B cell (primary cell): Measurements from ENCODE around the gene EXOSC2. TPM values are rescaled to one million over a fixed set of nuclear protein-coding genes. Genes with fewer than 3 reads are reported as not detected.

Source experiments
- ATAC-seq: fragments of 200-7000 bp; cut with Tn5 transposase; one replicate; pipeline ENCODE4 v1.10.0; 2021; ENCODE audit warnings: low read depth, mild to moderate bottlenecking, moderate number of reproducible peaks, moderate library complexity
- CTCF ChIA-PET: fragments of 350-600 bp; sonication (Branson Sonifier 250); formaldehyde crosslinking; loops from one replicate; lab custom pipeline; 2021; ENCODE audit warnings: antibody characterized with exemption, inconsistent platforms; lab: Charles Lee
- POLR2A ChIA-PET: fragments of 350-600 bp; sonication (Branson Sonifier 250); formaldehyde crosslinking; loops from one replicate; lab custom pipeline; 2021; ENCODE audit warnings: antibody characterized with exemption; lab: Charles Lee
- DNase-seq: peaks from one replicate; pipeline ENCODE4 v3.0.0; 2013
- H2AFZ ChIP-seq: 2 replicates; pipeline ENCODE4 v1.6.1; 2012; ENCODE audit warnings: mild to moderate bottlenecking, low read depth, low read length; ENCODE audit not compliant: insufficient read depth, poor library complexity, severe bottlenecking
- H3K27ac ChIP-seq, 2 donors: 1 replicate in 1 of 2; 2 replicates in 1 of 2; pipeline ENCODE4 v1.5.1; 2012 to 2013; ENCODE audit warnings: low read length in 2 of 2, mild to moderate bottlenecking in 2 of 2, moderate library complexity in 1 of 2
- H3K27me3 ChIP-seq, 4 experiments: fragments of 200-600 bp in 1 of 4; sonication (generic) in 1 of 4; replicated peaks in 1 of 4; 1 replicate in 2 of 4; 2 replicates in 2 of 4; pipeline versions ENCODE4 v1.6.1 to v1.7.0; 2013 to 2016; ENCODE audit warnings: low read length in 3 of 4, mild to moderate bottlenecking in 2 of 4, mixed read lengths in 1 of 4, moderate library complexity in 1 of 4; ENCODE audit not compliant: insufficient read depth in 4 of 4, control insufficient read depth in 3 of 4; ENCODE audit errors: control extremely low read depth in 1 of 4
- H3K36me3 ChIP-seq, 2 experiments: replicated peaks in 1 of 2; 1 replicate in 1 of 2; 2 replicates in 1 of 2; pipeline versions ENCODE4 v1.6.1 to v1.7.1; 2013; ENCODE audit warnings: low read length in 1 of 2; ENCODE audit not compliant: insufficient read depth in 2 of 2, control insufficient read depth in 1 of 2; ENCODE audit errors: control extremely low read depth in 1 of 2, extremely low read depth in 1 of 2
- H3K4me1 ChIP-seq, 2 donors: fragments of 200-600 bp in 1 of 2; sonication (generic) in 1 of 2; 1 replicate in 1 of 2; 2 replicates in 1 of 2; pipeline versions ENCODE4 v1.5.1 to v1.6.1; 2013 to 2017; ENCODE audit warnings: low read length in 2 of 2; ENCODE audit not compliant: control insufficient read depth in 2 of 2, insufficient read depth in 2 of 2
- H3K4me2 ChIP-seq: replicated peaks from 2 replicates; pipeline ENCODE3; 2012; ENCODE audit warnings: mild to moderate bottlenecking, low read depth, low read length; ENCODE audit not compliant: poor library complexity, severe bottlenecking
- H3K4me3 ChIP-seq, 5 experiments: fragments of 200-600 bp in 1 of 5; sonication (generic) in 1 of 5; 1 replicate in 3 of 5; 2 replicates in 2 of 5; pipeline versions ENCODE4 v1.5.1 to v1.7.0; 2011 to 2016; ENCODE audit warnings: low read length in 4 of 5, mild to moderate bottlenecking in 4 of 5, low read depth in 2 of 5, control low read depth in 1 of 5, moderate library complexity in 1 of 5; ENCODE audit not compliant: insufficient read depth in 1 of 5; ENCODE audit errors: control extremely low read depth in 1 of 5, extremely low read depth in 1 of 5
- H3K79me2 ChIP-seq: fragments of 200-600 bp; sonication (generic); one replicate; pipeline ENCODE4 v1.6.0; 2016; ENCODE audit warnings: low read length; ENCODE audit not compliant: control insufficient read depth, insufficient read depth
- H3K9ac ChIP-seq: fragments of 200-600 bp; sonication (generic); 2 replicates; pipeline ENCODE4 v1.6.1; 2017; ENCODE audit warnings: mild to moderate bottlenecking, low read length, moderate library complexity
- H3K9me3 ChIP-seq, 3 donors: one replicate each; pipeline versions ENCODE4 v1.6.1 to v1.7.1; 2013; ENCODE audit warnings: low read length in 2 of 3; ENCODE audit not compliant: control insufficient read depth in 2 of 3, insufficient read depth in 1 of 3; ENCODE audit errors: control extremely low read depth in 1 of 3
- H4K20me1 ChIP-seq: 2 replicates; pipeline ENCODE4 v1.6.0; 2012; ENCODE audit warnings: mild to moderate bottlenecking, low read length; ENCODE audit not compliant: insufficient read depth, control insufficient read depth, poor library complexity, severe bottlenecking
- H3K27ac Mint-ChIP-seq: one replicate; pipeline ENCODE4 v1.8.0; 2021; ENCODE audit warnings: mixed read lengths
- H3K27me3 Mint-ChIP-seq: one replicate; pipeline ENCODE4 v1.8.0; 2021; ENCODE audit warnings: mixed read lengths
- H3K4me1 Mint-ChIP-seq: one replicate; pipeline ENCODE4 v1.8.0; 2021; ENCODE audit warnings: mixed read lengths
- H3K4me3 Mint-ChIP-seq: one replicate; pipeline ENCODE4 v1.8.0; 2021; ENCODE audit warnings: mixed read lengths
- H3K9me3 Mint-ChIP-seq: one replicate; pipeline ENCODE4 v1.8.0; 2022; ENCODE audit warnings: mixed read lengths; ENCODE audit not compliant: insufficient read depth
- EZH2 ChIP-seq: IDR thresholded peaks from 2 replicates; pipeline ENCODE4 v1.6.1; 2012; ENCODE audit warnings: borderline replicate concordance, low read depth, mild to moderate bottlenecking, moderate library complexity, low read length; ENCODE audit not compliant: insufficient read depth, poor library complexity, severe bottlenecking
- WGBS: methylation state at CpG from one replicate; pipeline ENCODE4 v1.1.5; 2013; ENCODE audit warnings: missing lambda C conversion rate; ENCODE audit not compliant: insufficient coverage; 5-methylcytosine and 5-hydroxymethylcytosine counted together
- intact Hi-C: fragments of 100-400 bp; cut with micrococcal nuclease; formaldehyde crosslinking; loops from one replicate; pipeline ENCODE4 v1.10.0; 2022
- polyA plus RNA-seq: library from polyadenylated mRNA; depleted of rRNA; stranded (reverse); fragments of >200 nt; gene quantifications from 2 replicates; pipeline ENCODE4 v1.2.3, GENCODE V29; 2012
- total RNA-seq, 2 donors: library from RNA; stranded (reverse); fragments of 120-200 nt in 1 of 2; gene quantifications; 1 replicate in 1 of 2; 2 replicates in 1 of 2; pipeline versions ENCODE4 v1.2.3 to v1.2.4, GENCODE V29; 2013 to 2022
- TF ChIP-seq, protein P1 (sequence below): fragments of 200-600 bp; IDR thresholded peaks from one replicate; pipeline ENCODE4 v1.8.0; 2022; ENCODE audit warnings: antibody characterized with exemption, mild to moderate bottlenecking

The EXOSC2 gene
- total and polyA plus RNA-seq, 2 donors (not counting 1 experiment from before 2014, with no cell fraction given): 31.5 to 53.3 TPM

DNA sequence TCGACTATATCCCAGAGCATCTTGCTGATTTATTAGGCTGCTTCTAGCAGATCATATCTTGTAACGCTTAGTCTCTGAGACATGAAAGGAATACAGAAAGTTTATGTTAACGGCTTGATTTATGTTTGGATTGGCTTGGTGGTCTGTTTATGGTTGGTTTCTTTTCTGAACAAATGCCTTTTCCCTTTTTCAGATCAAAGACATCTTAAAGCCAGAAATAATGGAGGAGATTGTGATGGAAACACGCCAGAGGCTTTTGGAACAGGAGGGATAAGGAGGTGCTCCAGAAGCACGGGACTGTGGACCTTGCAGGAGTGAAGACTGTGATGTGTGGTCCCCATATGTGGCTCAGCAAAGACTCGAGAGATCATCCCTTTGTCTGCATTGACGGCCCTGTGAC, 9.9 kb downstream of the EXOSC2 start:
- Histone ChIP-seq H3K4me1 (no peaks in the 10 kb centered on the region), H3K4me2 (no peak overlapping the region), H3K79me2 (peaks cover 4% of the 10 kb centered on the region), H4K20me1 (peaks cover 11% of the 10 kb centered on the region), H3K27me3 (no peaks in the 10 kb centered on the region), H3K27ac (no peak overlapping the region), H3K4me3 (no peak overlapping the region), H2AFZ (no peak overlapping the region), H3K9ac (no peak overlapping the region), H3K36me3 (peaks cover 0 to 53% of the 10 kb centered on the region in 2 experiments), H3K9me3 (no peaks in the 10 kb centered on the region)
- CTCF ChIA-PET: interaction anchor here (0.6 to 11.6 kb wide), 3 partner anchors 21 to 458 kb away, joined by 3 to 133 read pairs (median 4); no protein-coding TSS in a partner anchor
- H3K4me1 Mint-ChIP-seq: peaks cover 9% of the 10 kb centered on the region
- TF ChIP-seq, protein P1, sequence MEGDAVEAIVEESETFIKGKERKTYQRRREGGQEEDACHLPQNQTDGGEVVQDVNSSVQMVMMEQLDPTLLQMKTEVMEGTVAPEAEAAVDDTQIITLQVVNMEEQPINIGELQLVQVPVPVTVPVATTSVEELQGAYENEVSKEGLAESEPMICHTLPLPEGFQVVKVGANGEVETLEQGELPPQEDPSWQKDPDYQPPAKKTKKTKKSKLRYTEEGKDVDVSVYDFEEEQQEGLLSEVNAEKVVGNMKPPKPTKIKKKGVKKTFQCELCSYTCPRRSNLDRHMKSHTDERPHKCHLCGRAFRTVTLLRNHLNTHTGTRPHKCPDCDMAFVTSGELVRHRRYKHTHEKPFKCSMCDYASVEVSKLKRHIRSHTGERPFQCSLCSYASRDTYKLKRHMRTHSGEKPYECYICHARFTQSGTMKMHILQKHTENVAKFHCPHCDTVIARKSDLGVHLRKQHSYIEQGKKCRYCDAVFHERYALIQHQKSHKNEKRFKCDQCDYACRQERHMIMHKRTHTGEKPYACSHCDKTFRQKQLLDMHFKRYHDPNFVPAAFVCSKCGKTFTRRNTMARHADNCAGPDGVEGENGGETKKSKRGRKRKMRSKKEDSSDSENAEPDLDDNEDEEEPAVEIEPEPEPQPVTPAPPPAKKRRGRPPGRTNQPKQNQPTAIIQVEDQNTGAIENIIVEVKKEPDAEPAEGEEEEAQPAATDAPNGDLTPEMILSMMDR: no peak
- no peak for TF ChIP-seq EZH2
- POLR2A ChIA-PET: no interaction called here
- DNase-seq: no peak
- 97% methylated on average over 6 of the region's 7 CpGs for WGBS
- ATAC-seq: no peak
- no peaks in the 10 kb centered on the region for H3K27me3 Mint-ChIP-seq
- intact Hi-C loops: no loop called here
- H3K27ac Mint-ChIP-seq: no peak overlapping the region
- H3K4me3 Mint-ChIP-seq: no peak overlapping the region
- H3K9me3 Mint-ChIP-seq: no peaks in the 10 kb centered on the region

DNA sequence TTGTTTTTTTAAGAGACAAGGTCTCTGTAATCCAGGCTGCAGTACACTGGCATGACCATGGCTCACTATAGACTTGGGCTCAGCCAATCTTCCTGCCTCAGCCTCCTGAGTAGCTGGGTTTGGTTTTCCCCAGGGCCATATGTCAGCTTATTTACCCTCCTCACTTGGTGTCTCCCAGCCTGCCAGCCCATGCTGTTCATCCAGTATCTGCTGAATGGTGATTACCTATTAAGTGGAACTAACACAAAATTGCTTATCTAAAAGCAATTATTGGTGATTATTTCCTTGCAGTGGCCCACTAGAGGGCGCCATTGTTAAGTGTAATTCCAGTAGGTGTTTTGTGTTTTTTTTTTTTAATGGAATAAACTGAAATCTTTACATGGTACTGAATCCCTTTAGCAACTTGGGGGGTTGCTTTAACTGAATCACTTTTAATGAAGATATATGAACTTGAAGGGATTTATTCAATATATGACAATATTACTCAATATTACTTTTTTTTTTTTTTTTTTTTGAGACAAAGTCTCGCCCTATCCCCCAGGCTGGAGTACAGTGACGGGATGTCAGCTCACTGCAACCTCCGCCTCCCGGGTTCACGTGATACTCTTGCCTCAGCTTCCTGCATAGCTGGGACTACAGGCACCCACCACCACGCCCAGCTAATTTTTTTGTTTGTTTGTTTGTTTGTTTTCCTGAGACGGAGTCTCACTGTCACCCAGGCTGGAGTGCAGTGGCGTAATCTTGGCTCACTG, 13.8 kb downstream of the EXOSC2 start:
- 76% methylated on average over 5 of the region's 9 CpGs for WGBS
- Histone ChIP-seq H3K79me2 (no peaks in the 10 kb centered on the region), H4K20me1 (no peaks in the 10 kb centered on the region), H3K27me3 (no peaks in the 10 kb centered on the region), H2AFZ (no peak overlapping the region), H3K9ac (no peak overlapping the region), H3K9me3 (no peaks in the 10 kb centered on the region), H3K36me3 (peaks cover 0 to 20% of the 10 kb centered on the region in 2 experiments), H3K27ac (no peak overlapping the region), H3K4me1 (peaks cover 0 to 5% of the 10 kb centered on the region in 2 donors), H3K4me3 (no peak overlapping the region), H3K4me2 (no peak overlapping the region)
- Mint-ChIP-seq H3K9me3 (no peaks in the 10 kb centered on the region), H3K4me3 (no peak overlapping the region), H3K27me3 (no peaks in the 10 kb centered on the region), H3K27ac (no peak overlapping the region), H3K4me1 (peaks cover 1% of the 10 kb centered on the region)
- DNase-seq (peak; percentile 79), ATAC-seq (no peak)
- ChIA-PET POLR2A (no interaction called here), CTCF (interaction anchor here (0.7 to 11.6 kb wide), 21 partner anchors 7 to 988 kb away, joined by 3 to 133 read pairs (median 4); partner anchors contain the start of gene EXOSC2)
- TF ChIP-seq, protein P1: peak; percentile 85
- TF ChIP-seq EZH2: no peak
- intact Hi-C loops: loop anchor here (1.0 kb wide), 1 partner anchor 339 kb away; no protein-coding TSS in a partner anchor
